Activated CD4-positive, CD25-positive, alpha-beta regulatory T cell (primary cell): ENCODE results near the gene MYOF.
"Not testable (repeated sequence)": the region's sequence is repeated elsewhere in the genome, so short reads cannot be mapped to it uniquely, and the experiment has no call there.

Experiments used
- DNase-seq, 4 experiments: peaks; one replicate each; lab custom pipeline; 2025; lab: John Stamatoyannopoulos, UW

MYOF gene

GRCh38 chr10:93458821-93459257, 23.3 kb downstream of the MYOF start:
- DNase-seq: no peak

- no peak for DNase-seq
These were observed 24.6 kb downstream of the MYOF start for GRCh38 chr10:93457511-93457910.

- DNase-seq: no peak
These were observed 25.7 kb downstream of the MYOF start for GRCh38 chr10:93456480-93456879.

GRCh38 chr10:93454736-93455135, 27.4 kb downstream of the MYOF start:
- no peak for DNase-seq

- no peak for DNase-seq
These were observed 28.0 kb downstream of the MYOF start for GRCh38 chr10:93454146-93454545.

- DNase-seq: no peak
These were observed 30.0 kb downstream of the MYOF start for GRCh38 chr10:93452143-93452542.

GRCh38 chr10:93451244-93451947, 30.7 kb downstream of the MYOF start:
- no peak for DNase-seq

- no peak for DNase-seq
These were observed 34.2 kb downstream of the MYOF start for GRCh38 chr10:93447970-93448369.

- no peak for DNase-seq
These were observed 35.1 kb downstream of the MYOF start for GRCh38 chr10:93447019-93447418.

- no peak for DNase-seq
These were observed 36.0 kb downstream of the MYOF start for GRCh38 chr10:93445978-93446720.

- DNase-seq: no peak
These were observed 36.8 kb downstream of the MYOF start for GRCh38 chr10:93445097-93445960.

GRCh38 chr10:93443481-93443880, 38.7 kb downstream of the MYOF start:
- DNase-seq: no peak

- not testable (repeated sequence) for DNase-seq
These were observed 39.4 kb downstream of the MYOF start for GRCh38 chr10:93442721-93443120.

GRCh38 chr10:93440591-93441091, 41.5 kb downstream of the MYOF start:
- no peak for DNase-seq

- DNase-seq: no peak
These were observed 43.4 kb downstream of the MYOF start for GRCh38 chr10:93438613-93439253.

GRCh38 chr10:93437946-93438612, 44.1 kb downstream of the MYOF start:
- no peak for DNase-seq

GRCh38 chr10:93437086-93437945, 44.8 kb downstream of the MYOF start:
- DNase-seq: no peak

GRCh38 chr10:93436591-93437085, 45.5 kb downstream of the MYOF start:
- no peak for DNase-seq

GRCh38 chr10:93435621-93436397, 46.3 kb downstream of the MYOF start:
- DNase-seq: no peak
